Eye (tissue), 1 donor: ENCODE data around the gene CCDC89.
A peak's percentile ranks its signal among the peaks of the same experiment; 100 is the strongest.

Experiments used
- DNase-seq: peaks from one replicate; pipeline ENCODE4 v3.0.0-alpha.2; 2015

Gene CCDC89

DNA sequence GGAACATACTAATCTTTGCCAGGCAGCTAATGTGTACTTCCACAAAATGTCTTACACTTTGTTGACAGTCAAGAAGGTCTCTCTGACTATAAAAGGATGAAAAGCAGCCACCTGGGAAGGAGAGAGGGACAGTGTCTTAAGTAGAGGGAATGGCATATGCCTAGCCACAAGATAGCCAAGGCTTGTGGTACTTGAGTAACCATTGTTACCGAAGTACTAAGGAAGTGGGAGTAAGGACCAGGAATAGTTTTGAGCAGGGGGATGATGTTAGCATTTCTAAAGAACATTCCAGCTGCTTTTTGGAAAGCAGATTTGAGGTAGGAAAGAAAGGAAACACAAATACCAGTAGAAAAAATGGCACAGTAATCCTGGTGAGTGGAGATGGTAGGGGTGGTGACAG lies 34.9 kb downstream of the CCDC89 start:
- no peak for DNase-seq

DNA sequence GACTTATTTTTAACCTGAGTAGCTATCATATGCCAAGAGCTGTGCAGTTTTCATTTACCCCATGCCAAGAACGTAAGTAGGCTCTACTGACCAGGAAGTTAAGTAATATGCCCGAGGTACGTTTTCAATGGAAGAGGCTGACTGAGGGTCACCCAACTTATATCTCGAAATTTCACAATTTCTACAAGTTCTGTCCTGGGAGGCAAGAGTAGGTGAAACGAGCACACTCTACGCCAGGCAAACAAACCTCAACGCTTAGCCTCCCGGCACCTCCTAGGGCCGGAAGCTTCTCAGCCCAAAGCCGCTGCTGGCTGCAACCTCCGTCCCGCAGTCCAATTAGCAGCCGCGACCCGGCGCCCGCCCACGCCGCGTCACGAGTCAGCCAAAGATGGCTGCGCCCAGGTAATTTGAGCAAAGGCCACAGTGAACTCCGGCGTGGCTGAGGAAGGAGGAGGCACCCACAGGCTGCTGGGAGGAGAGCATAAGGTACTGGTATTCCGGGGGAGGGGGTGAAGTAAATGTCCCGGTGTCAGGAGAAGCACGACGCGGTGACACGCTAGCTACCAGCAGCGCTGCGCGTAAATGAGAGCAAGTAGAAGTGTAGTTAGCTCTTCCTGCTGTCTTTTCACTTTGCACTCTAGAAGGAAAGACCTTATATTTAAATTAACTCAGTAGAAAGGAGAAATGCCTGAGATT lies 38.2 kb downstream of the CCDC89 start, which contains the start of gene TMEM126A:
TMEM126A (plus strand) TSS at position 364 of the 696 bp plus-strand sequence. CDS start 2,289 bp downstream, outside the sequence.
- DNase-seq: peak; percentile 94

DNA sequence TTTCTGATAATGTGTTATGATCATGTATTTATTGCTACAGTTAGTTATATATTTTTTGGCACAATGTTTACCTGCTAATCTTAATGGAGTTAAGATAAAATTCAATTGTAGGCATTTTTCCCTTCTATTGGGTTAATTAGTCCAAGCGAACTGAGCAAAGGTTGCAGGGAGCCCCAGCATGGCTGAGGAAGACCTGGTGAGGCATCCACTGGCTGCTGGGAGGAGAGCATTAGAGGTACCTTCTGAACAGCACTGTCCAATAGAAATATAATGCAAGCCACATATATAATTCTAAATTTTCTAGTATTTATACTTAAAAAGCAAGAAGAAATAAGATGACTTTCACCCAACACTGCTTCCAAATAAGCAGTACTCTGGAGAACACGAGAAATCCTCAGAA lies 38.9 kb downstream of the CCDC89 start:
- no peak for DNase-seq

DNA sequence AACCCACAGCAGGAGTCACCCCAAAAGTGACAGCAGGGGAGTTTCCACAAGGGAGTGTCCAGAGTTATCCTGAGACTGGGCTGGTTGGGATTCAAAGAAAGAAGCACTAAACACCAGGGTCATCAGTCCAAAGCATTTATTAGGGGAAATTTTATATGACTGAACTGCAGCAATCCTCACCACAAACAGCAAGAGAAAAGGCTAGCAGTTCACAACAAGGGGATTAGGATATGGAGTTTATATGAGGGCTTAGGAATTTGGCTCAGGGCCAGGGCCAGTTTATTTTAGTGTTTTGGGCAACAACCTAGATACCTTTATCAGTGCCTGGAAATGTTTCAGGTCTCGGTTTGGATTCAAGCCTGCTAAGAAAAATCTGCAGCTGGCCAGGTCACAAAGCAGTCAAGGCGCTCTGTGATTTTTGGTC lies 42.8 kb downstream of the CCDC89 start:
- no peak for DNase-seq

DNA sequence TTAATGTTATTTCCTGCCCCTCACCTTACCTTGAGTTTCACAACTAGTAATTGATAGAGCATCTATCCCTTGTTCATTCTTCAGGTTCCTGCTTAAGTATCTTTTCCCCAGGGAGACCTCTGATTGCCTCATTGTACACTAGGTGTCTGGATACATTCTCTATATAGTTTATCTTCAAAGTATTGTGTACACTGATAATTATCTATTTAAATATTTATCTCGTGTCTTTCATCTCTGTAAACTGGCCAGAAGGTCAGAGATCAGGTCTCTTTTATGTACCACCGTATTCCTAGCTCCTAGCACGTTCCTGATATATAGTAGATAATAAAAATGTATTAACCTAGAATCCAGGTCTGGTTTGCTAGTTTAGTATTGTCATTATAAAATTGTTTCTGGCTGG lies 51.2 kb downstream of the CCDC89 start:
- DNase-seq: no peak
